ENCODE results near the gene SLC51B. TPM values are rescaled to one million over a fixed set of nuclear protein-coding genes. Genes with fewer than 3 reads are reported as not detected.
A peak's percentile ranks its signal among the peaks of the same experiment; 100 is the strongest.
"Not testable (repeated sequence)": the region's sequence is repeated elsewhere in the genome, so short reads cannot be mapped to it uniquely, and the experiment has no call there.

The SLC51B gene
- total and polyA plus RNA-seq, 10 donors = 0.09 TPM; not detected in 9

- TF ChIP-seq POLR2A (IDR thresholded peaks at IDR 0.05) (no peak), POLR2AphosphoS5 (IDR thresholded peaks at IDR 0.05) (no peak), CTCF (IDR thresholded peaks at IDR 0.05 in 8 of 11, conservative IDR thresholded peaks at IDR 0.05 in 3 of 11) (no peak)
- Histone ChIP-seq H3K4me1 (peaks cover 0 to 22% (median 4%) of the 10 kb centered on the region in 6 donors), H3K9me3 (no peaks in the 10 kb centered on the region), H3K36me3 (peaks cover 0 to 29% (median under 1%) of the 10 kb centered on the region in 6 donors), H3K27ac (no peak overlapping the region), H3K4me3 (no peak overlapping the region), H3K27me3 (replicated peaks in 1 of 7) (no peaks in the 10 kb centered on the region)
- intact Hi-C loops (cut with DNase I; ENCODE audit: low total_unique reads) = no loop called here
- no peak for DNase-seq
- WGBS, 5 donors = 87 to 96% (median 91%) methylated on average over 11 to 12 of the region's 12 CpGs
Measured at GRCh38 chr15:65091946-65092770, 47.0 kb downstream of the SLC51B start.

GRCh38 chr15:65092911-65093792 is 48.0 kb downstream of the SLC51B start:
- Histone ChIP-seq H3K4me3 (no peak overlapping the region), H3K4me1 (peaks cover 0 to 14% (median 2%) of the 10 kb centered on the region in 6 donors), H3K9me3 (no peaks in the 10 kb centered on the region), H3K27ac (no peak overlapping the region), H3K27me3 (replicated peaks in 1 of 7) (no peaks in the 10 kb centered on the region), H3K36me3 (peaks cover 0 to 39% (median 9%) of the 10 kb centered on the region in 6 donors)
- intact Hi-C loops (cut with DNase I; ENCODE audit: low total_unique reads) = no loop called here
- 92 to 97% (median 93%) methylated on average over 15 to 17 of the region's 17 CpGs for WGBS, 5 donors
- TF ChIP-seq CTCF (IDR thresholded peaks at IDR 0.05 in 8 of 11, conservative IDR thresholded peaks at IDR 0.05 in 3 of 11) (no peak), POLR2A (IDR thresholded peaks at IDR 0.05) (no peak), POLR2AphosphoS5 (IDR thresholded peaks at IDR 0.05) (peak in 1 of 3 donors; percentile 34)
- DNase-seq = no peak

GRCh38 chr15:65093793-65094170 is 48.6 kb downstream of the SLC51B start:
- H3K9me3 ChIP-seq; H3K4me1 ChIP-seq; intact Hi-C loops (cut with DNase I; ENCODE audit: low total_unique reads); H3K27ac ChIP-seq; H3K27me3 ChIP-seq (replicated peaks in 1 of 7); H3K4me3 ChIP-seq; DNase-seq: not testable (repeated sequence)
- H3K36me3 ChIP-seq = peaks cover 0 to 46% (median 16%) of the 10 kb centered on the region in 6 donors
- 90 to 97% (median 96%) methylated on average over 13 of the region's 13 CpGs for WGBS, 5 donors

GRCh38 chr15:65094294-65094995 is 49.3 kb downstream of the SLC51B start:
- Histone ChIP-seq H3K27ac (no peak overlapping the region), H3K27me3 (replicated peaks in 1 of 7) (no peaks in the 10 kb centered on the region), H3K4me3 (no peak overlapping the region), H3K36me3 (peaks cover 3 to 52% (median 22%) of the 10 kb centered on the region in 6 donors), H3K9me3 (no peaks in the 10 kb centered on the region), H3K4me1 (peaks cover 0 to 1% (median 0%) of the 10 kb centered on the region in 6 donors)
- no peak for TF ChIP-seq POLR2A (IDR thresholded peaks at IDR 0.05)
- TF ChIP-seq POLR2AphosphoS5 (IDR thresholded peaks at IDR 0.05) = peak in 1 of 3 donors; percentile 36
- DNase-seq = no peak
- WGBS, 5 donors = 82 to 94% (median 85%) methylated on average over 14 of the region's 14 CpGs
- intact Hi-C loops (cut with DNase I; ENCODE audit: low total_unique reads) = no loop called here

Data from spleen (tissue), 11 donors.